IPS-15b (cell line): ENCODE results near the gene CISD3.
"Not testable (repeated sequence)": the region's sequence is repeated elsewhere in the genome, so short reads cannot be mapped to it uniquely, and the experiment has no call there.

Source experiments
- H3K27me3 ChIP-seq: one replicate; pipeline ENCODE4 v1.6.1; 2013; ENCODE audit warnings: low read length; ENCODE audit not compliant: control insufficient read depth, insufficient read depth
- H3K36me3 ChIP-seq: one replicate; pipeline ENCODE4 v1.6.1; 2013; ENCODE audit warnings: low read length; ENCODE audit not compliant: control insufficient read depth, insufficient read depth
- H3K4me1 ChIP-seq: one replicate; pipeline ENCODE4 v1.6.1; 2013; ENCODE audit warnings: mild to moderate bottlenecking, low read length; ENCODE audit not compliant: control insufficient read depth, insufficient read depth
- H3K4me3 ChIP-seq: one replicate; pipeline ENCODE4 v1.5.1; 2013; ENCODE audit warnings: low read depth, low read length
- H3K9ac ChIP-seq: one replicate; pipeline ENCODE4 v1.6.1; 2013; ENCODE audit warnings: low read depth, mild to moderate bottlenecking, low read length
- H3K9me3 ChIP-seq: one replicate; pipeline ENCODE4 v1.6.1; 2013; ENCODE audit warnings: mild to moderate bottlenecking, low read length; ENCODE audit not compliant: control insufficient read depth, insufficient read depth

Gene CISD3

GRCh38 chr17:38720941-38721340 lies 9.2 kb upstream of the CISD3 start:
- Histone ChIP-seq H3K9ac (no peak overlapping the region), H3K4me1 (peaks cover 8% of the 10 kb centered on the region), H3K9me3 (no peaks in the 10 kb centered on the region), H3K4me3 (peak overlapping the region; percentile 53), H3K36me3 (no peaks in the 10 kb centered on the region), H3K27me3 (peaks cover 25% of the 10 kb centered on the region)

- Histone ChIP-seq H3K4me3 (no peak overlapping the region), H3K4me1 (peaks cover 6% of the 10 kb centered on the region), H3K27me3 (peaks cover 23% of the 10 kb centered on the region), H3K9ac (no peak overlapping the region), H3K9me3 (no peaks in the 10 kb centered on the region), H3K36me3 (no peaks in the 10 kb centered on the region)
These were observed 8.3 kb upstream of the CISD3 start for GRCh38 chr17:38721802-38722201.

GRCh38 chr17:38724337-38724988 lies 5.7 kb upstream of the CISD3 start:
- Histone ChIP-seq H3K27me3 (peaks cover 35% of the 10 kb centered on the region), H3K4me1 (no peaks in the 10 kb centered on the region), H3K9ac (no peak overlapping the region), H3K9me3 (no peaks in the 10 kb centered on the region), H3K4me3 (no peak overlapping the region), H3K36me3 (no peaks in the 10 kb centered on the region)

- Histone ChIP-seq H3K9me3 (no peaks in the 10 kb centered on the region), H3K9ac (no peak overlapping the region), H3K27me3 (peaks cover 36% of the 10 kb centered on the region), H3K36me3 (no peaks in the 10 kb centered on the region), H3K4me1 (no peaks in the 10 kb centered on the region), H3K4me3 (no peak overlapping the region)
These were observed 5.1 kb upstream of the CISD3 start for GRCh38 chr17:38725066-38725465.

GRCh38 chr17:38726145-38726544 lies 4.0 kb upstream of the CISD3 start:
- H3K4me3 ChIP-seq, H3K9ac ChIP-seq, H3K4me1 ChIP-seq, H3K9me3 ChIP-seq, H3K36me3 ChIP-seq: not testable (repeated sequence)
- peaks cover 27% of the 10 kb centered on the region for H3K27me3 ChIP-seq

GRCh38 chr17:38727736-38728135 lies 2.4 kb upstream of the CISD3 start:
- Histone ChIP-seq H3K9ac (no peak overlapping the region), H3K4me3 (no peak overlapping the region), H3K36me3 (no peaks in the 10 kb centered on the region), H3K27me3 (peaks cover 19% of the 10 kb centered on the region), H3K9me3 (no peaks in the 10 kb centered on the region), H3K4me1 (no peaks in the 10 kb centered on the region)

- H3K9me3 ChIP-seq = no peaks in the 10 kb centered on the region
- peaks cover 19% of the 10 kb centered on the region for H3K27me3 ChIP-seq
- no peak overlapping the region for H3K9ac ChIP-seq
- H3K4me3 ChIP-seq = no peak overlapping the region
- H3K4me1 ChIP-seq = no peaks in the 10 kb centered on the region
- H3K36me3 ChIP-seq = peaks cover 5% of the 10 kb centered on the region
These were observed 1.8 kb upstream of the CISD3 start for GRCh38 chr17:38728290-38728831.

- Histone ChIP-seq H3K4me1 (no peaks in the 10 kb centered on the region), H3K27me3 (peaks cover 19% of the 10 kb centered on the region), H3K36me3 (peaks cover 5% of the 10 kb centered on the region), H3K4me3 (peak overlapping the region; percentile 54), H3K9ac (peak overlapping the region; percentile 54), H3K9me3 (no peaks in the 10 kb centered on the region)
These were observed 714 bp upstream of the CISD3 start for GRCh38 chr17:38729368-38729885.

- peaks cover 13% of the 10 kb centered on the region for H3K36me3 ChIP-seq
- H3K4me3 ChIP-seq = peak overlapping the region; percentile 88
- H3K27me3 ChIP-seq = peaks cover 19% of the 10 kb centered on the region
- peak overlapping the region; percentile 89 for H3K9ac ChIP-seq
- no peaks in the 10 kb centered on the region for H3K4me1 ChIP-seq
- no peaks in the 10 kb centered on the region for H3K9me3 ChIP-seq
These were observed 612 bp downstream of the CISD3 start for GRCh38 chr17:38730526-38731379.

GRCh38 chr17:38731526-38732294 lies 1.6 kb downstream of the CISD3 start:
- peak overlapping the region; percentile 18 for H3K9ac ChIP-seq
- H3K4me3 ChIP-seq = peak overlapping the region; percentile 88
- no peaks in the 10 kb centered on the region for H3K4me1 ChIP-seq
- H3K36me3 ChIP-seq = peaks cover 17% of the 10 kb centered on the region
- no peaks in the 10 kb centered on the region for H3K9me3 ChIP-seq
- peaks cover 19% of the 10 kb centered on the region for H3K27me3 ChIP-seq
